ENCODE measurements around the gene OXSR1.

Gene OXSR1

GRCh38 chr3:38143511-38143910 is 21.8 kb upstream of the OXSR1 start:
- Histone ChIP-seq H3K9ac (peak overlapping the region in 8 of 11 experiments; percentile 5 to 66 (median 27); a peak in 7 of 22 replicates), H3K4me2 (peak overlapping the region; percentile 64 to 99 (median 97)), H3K4me3 (peak overlapping the region in 1 of 10 experiments; percentile 28; a peak in 2 of 20 replicates), H3K4me1 (peaks cover 60 to 86% (median 67%) of the 10 kb centered on the region in 10 experiments), H3K27ac (peak overlapping the region in 10 of 11 experiments; percentile 9 to 57 (median 38); a peak in 18 of 22 replicates), H3K36me3 (peaks cover 25 to 48% (median 34%) of the 10 kb centered on the region in 11 experiments), H3K9me3 (replicated peaks in 1 of 11) (peaks cover 19 to 41% (median 35%) of the 10 kb centered on the region in 11 experiments; a peak in 21 of 22 replicates), H4K20me1 (peaks cover 17 to 41% (median 32%) of the 10 kb centered on the region in 11 experiments; a peak in 21 of 22 replicates), H3K27me3 (no peaks in the 10 kb centered on the region)
- no peak for TF ChIP-seq Cebpa-rat (IDR thresholded peaks at IDR 0.05)

- Histone ChIP-seq H4K20me1 (peaks cover 0 to 15% (median 11%) of the 10 kb centered on the region in 11 experiments; a peak in 18 of 22 replicates), H3K36me3 (peaks cover 9 to 30% (median 15%) of the 10 kb centered on the region in 11 experiments), H3K4me2 (peak overlapping the region in 3 of 11 experiments; percentile 75 to 91 (median 88); a peak in 4 of 22 replicates), H3K27me3 (no peaks in the 10 kb centered on the region), H3K4me1 (peaks cover 37 to 96% (median 62%) of the 10 kb centered on the region in 10 experiments), H3K9ac (no peak overlapping the region), H3K9me3 (replicated peaks in 1 of 11) (peaks cover 19 to 45% (median 35%) of the 10 kb centered on the region in 11 experiments; a peak in 21 of 22 replicates), H3K27ac (peak overlapping the region in 4 of 11 experiments; percentile 82 to 93 (median 88); a peak in 8 of 22 replicates), H3K4me3 (no peak overlapping the region)
- no peak for TF ChIP-seq Cebpa-rat (IDR thresholded peaks at IDR 0.05)
These were observed 18.8 kb upstream of the OXSR1 start for GRCh38 chr3:38146504-38146903.

GRCh38 chr3:38147421-38147820 is 17.9 kb upstream of the OXSR1 start:
- H3K9ac ChIP-seq: peak overlapping the region in 3 of 11 experiments; percentile 64 to 73 (median 66); a peak in 5 of 22 replicates
- peak overlapping the region in 8 of 11 experiments; percentile 53 to 93 (median 80); a peak in 17 of 22 replicates for H3K27ac ChIP-seq
- no peaks in the 10 kb centered on the region for H3K27me3 ChIP-seq
- H3K36me3 ChIP-seq: peaks cover under 1 to 21% (median 6%) of the 10 kb centered on the region in 11 experiments; a peak in 18 of 22 replicates
- peaks cover 19 to 46% (median 35%) of the 10 kb centered on the region in 11 experiments; a peak in 21 of 22 replicates for H3K9me3 ChIP-seq (replicated peaks in 1 of 11)
- no peak for TF ChIP-seq Cebpa-rat (IDR thresholded peaks at IDR 0.05)
- H3K4me2 ChIP-seq: peak overlapping the region in 7 of 11 experiments; percentile 52 to 91 (median 75); a peak in 12 of 22 replicates
- peaks cover 0 to 6% (median 2%) of the 10 kb centered on the region in 11 experiments; a peak in 7 of 22 replicates for H4K20me1 ChIP-seq
- peaks cover 28 to 96% (median 61%) of the 10 kb centered on the region in 10 experiments for H3K4me1 ChIP-seq
- H3K4me3 ChIP-seq: 0 out of 20 replicates have a peak overlapping the region, but pooled peaks of 2 of the 10 experiments have one; percentile 4 to 17

GRCh38 chr3:38148311-38148882 is 16.9 kb upstream of the OXSR1 start:
- peaks cover 18 to 96% (median 58%) of the 10 kb centered on the region in 10 experiments for H3K4me1 ChIP-seq
- no peaks in the 10 kb centered on the region for H4K20me1 ChIP-seq
- H3K27me3 ChIP-seq: no peaks in the 10 kb centered on the region
- peak overlapping the region in 10 of 11 experiments; percentile 10 to 93 (median 68); a peak in 17 of 22 replicates for H3K4me2 ChIP-seq
- 0 out of 20 replicates have a peak overlapping the region, but pooled peaks of 1 of the 10 experiments have one; percentile 4 for H3K4me3 ChIP-seq
- H3K36me3 ChIP-seq: peaks cover 0 to 14% (median 0%) of the 10 kb centered on the region in 11 experiments; a peak in 2 of 22 replicates
- TF ChIP-seq Cebpa-rat (IDR thresholded peaks at IDR 0.05): peak in 2 of 11 experiments; percentile 31 to 39; a peak in 1 of 22 replicates
- H3K9me3 ChIP-seq (replicated peaks in 1 of 11): peaks cover 19 to 46% (median 35%) of the 10 kb centered on the region in 11 experiments; a peak in 21 of 22 replicates
- peak overlapping the region in 9 of 11 experiments; percentile 39 to 93 (median 78); a peak in 18 of 22 replicates for H3K27ac ChIP-seq
- H3K9ac ChIP-seq: peak overlapping the region in 6 of 11 experiments; percentile 30 to 73 (median 61); a peak in 9 of 22 replicates

GRCh38 chr3:38149708-38150107 is 15.6 kb upstream of the OXSR1 start:
- H3K4me1 ChIP-seq: peaks cover 6 to 97% (median 60%) of the 10 kb centered on the region in 10 experiments; a peak in 19 of 20 replicates
- H3K27me3 ChIP-seq: no peaks in the 10 kb centered on the region
- TF ChIP-seq Cebpa-rat (IDR thresholded peaks at IDR 0.05): no peak
- H3K4me3 ChIP-seq: no peak overlapping the region; a peak in 1 of 20 replicates
- peak overlapping the region in 10 of 11 experiments; percentile 0 to 93 (median 76); a peak in 19 of 22 replicates for H3K27ac ChIP-seq
- H3K9ac ChIP-seq: peak overlapping the region in 7 of 11 experiments; percentile 21 to 73 (median 68); a peak in 12 of 22 replicates
- peaks cover 0 to 14% (median 0%) of the 10 kb centered on the region in 11 experiments; a peak in 1 of 22 replicates for H3K36me3 ChIP-seq
- H3K9me3 ChIP-seq (replicated peaks in 1 of 11): peaks cover 19 to 40% (median 33%) of the 10 kb centered on the region in 11 experiments; a peak in 21 of 22 replicates
- H4K20me1 ChIP-seq: no peaks in the 10 kb centered on the region
- H3K4me2 ChIP-seq: peak overlapping the region in 9 of 11 experiments; percentile 12 to 93 (median 75); a peak in 16 of 22 replicates

- TF ChIP-seq Cebpa-rat (IDR thresholded peaks at IDR 0.05): no peak
- H3K27ac ChIP-seq: peak overlapping the region in 6 of 11 experiments; percentile 19 to 93 (median 72); a peak in 10 of 22 replicates
- H3K9ac ChIP-seq: peak overlapping the region in 2 of 11 experiments; percentile 12 to 57; a peak in 3 of 22 replicates
- peaks cover 6 to 100% (median 64%) of the 10 kb centered on the region in 10 experiments; a peak in 19 of 20 replicates for H3K4me1 ChIP-seq
- peaks cover 11 to 28% (median 22%) of the 10 kb centered on the region in 11 experiments; a peak in 21 of 22 replicates for H3K9me3 ChIP-seq (replicated peaks in 1 of 11)
- H3K36me3 ChIP-seq: peaks cover 0 to 8% (median 0%) of the 10 kb centered on the region in 11 experiments; a peak in 1 of 22 replicates
- no peaks in the 10 kb centered on the region for H3K27me3 ChIP-seq
- H4K20me1 ChIP-seq: no peaks in the 10 kb centered on the region
- H3K4me2 ChIP-seq: peak overlapping the region in 5 of 11 experiments; percentile 56 to 93 (median 82); a peak in 11 of 22 replicates
- H3K4me3 ChIP-seq: no peak overlapping the region
These were observed 14.4 kb upstream of the OXSR1 start for GRCh38 chr3:38150780-38151528.

GRCh38 chr3:38151667-38152265 is 13.6 kb upstream of the OXSR1 start:
- Histone ChIP-seq H3K4me3 (no peak overlapping the region), H3K36me3 (peaks cover 0 to 2% (median 0%) of the 10 kb centered on the region in 11 experiments; a peak in 1 of 22 replicates), H3K4me1 (peaks cover 6 to 97% (median 64%) of the 10 kb centered on the region in 10 experiments; a peak in 19 of 20 replicates), H3K9ac (peak overlapping the region in 2 of 11 experiments; percentile 12 to 57; a peak in 3 of 22 replicates), H3K27me3 (no peaks in the 10 kb centered on the region), H4K20me1 (no peaks in the 10 kb centered on the region), H3K27ac (peak overlapping the region in 6 of 11 experiments; percentile 19 to 93 (median 72); a peak in 10 of 22 replicates), H3K9me3 (replicated peaks in 1 of 11) (peaks cover 3 to 20% (median 14%) of the 10 kb centered on the region in 11 experiments; a peak in 19 of 22 replicates), H3K4me2 (peak overlapping the region in 5 of 11 experiments; percentile 56 to 93 (median 75); a peak in 12 of 22 replicates)
- no peak for TF ChIP-seq Cebpa-rat (IDR thresholded peaks at IDR 0.05)
